Endothelial cell of umbilical vein (primary cell): ENCODE data around the gene WWC1. TPM values are rescaled to one million over a fixed set of nuclear protein-coding genes. Genes with fewer than 3 reads are reported as not detected.

ENCODE experiments used
- BruUV-seq: library from RNA; stranded (reverse); fragments of 400-500 nt; replicated peaks from 2 replicates; lab custom pipeline; 2021; lab: Mats Ljungman, UMichigan
- CTCF ChIA-PET: fragments of 300-600, 350-600 bp; sonication (Branson Sonifier 250); formaldehyde crosslinking; loops from one replicate; lab custom pipeline; 2021; ENCODE audit warnings: antibody characterized with exemption, inconsistent platforms; lab: Charles Lee
- POLR2A ChIA-PET: fragments of 300-600, 350-600 bp; sonication (Branson Sonifier 250); formaldehyde crosslinking; loops from one replicate; lab custom pipeline; 2021; ENCODE audit warnings: antibody characterized with exemption, inconsistent platforms; lab: Charles Lee
- DNase-seq: peaks from one replicate; pipeline ENCODE4 v3.0.0-alpha.2; 2011; ENCODE audit warnings: low read depth, low spot score
- FAIRE-seq: peaks from 2 replicates; lab custom pipeline; 2011; peaks lifted over from hg19 to GRCh38; lab: Jason Lieb, UNC
- H2AFZ ChIP-seq: 2 replicates; pipeline ENCODE4 v1.6.0; 2012; ENCODE audit warnings: low read depth, low read length, control low read depth, inconsistent platforms
- H3K27ac ChIP-seq: 2 replicates; pipeline ENCODE4 v1.5.1; 2011; ENCODE audit warnings: low read depth, mild to moderate bottlenecking, control low read depth, low read length, moderate library complexity; ENCODE audit not compliant: insufficient read depth
- H3K27me3 ChIP-seq, 2 experiments: 2 replicates each; pipeline versions ENCODE4 v1.6.0 to v1.6.1; 2011; ENCODE audit warnings: low read length in 2 of 2, mixed read lengths in 1 of 2; ENCODE audit not compliant: control insufficient read depth in 2 of 2, insufficient read depth in 2 of 2
- H3K36me3 ChIP-seq, 2 experiments: 2 replicates in 1 of 2; 3 replicates in 1 of 2; pipeline ENCODE4 v1.5.1; 2011; ENCODE audit warnings: low read length in 2 of 2, mild to moderate bottlenecking in 1 of 2, moderate library complexity in 1 of 2; ENCODE audit not compliant: control insufficient read depth in 2 of 2, insufficient read depth in 2 of 2; ENCODE audit errors: extremely low read depth in 1 of 2
- H3K4me1 ChIP-seq: 3 replicates; pipeline ENCODE4 v1.5.1; 2011; ENCODE audit warnings: mild to moderate bottlenecking, low read length; ENCODE audit not compliant: control insufficient read depth, insufficient read depth; ENCODE audit errors: extremely low read depth
- H3K4me2 ChIP-seq: 2 replicates; pipeline ENCODE4 v1.6.1; 2011; ENCODE audit warnings: low read length, control low read depth, mixed read lengths; ENCODE audit not compliant: insufficient read depth
- H3K4me3 ChIP-seq, 3 experiments: fragments of 200-600 bp in 1 of 3; sonication (generic), shearing (Covaris generic) in 1 of 3; replicated peaks in 1 of 3; 2 replicates each; pipeline ENCODE4 v1.5.1; 2011 to 2016; ENCODE audit warnings: control low read depth in 3 of 3, low read length in 3 of 3, mild to moderate bottlenecking in 2 of 3, inconsistent platforms in 1 of 3, low read depth in 1 of 3, moderate library complexity in 1 of 3; ENCODE audit not compliant: insufficient read depth in 1 of 3
- H3K79me2 ChIP-seq: 2 replicates; pipeline ENCODE4 v1.6.0; 2012; ENCODE audit warnings: low read length, inconsistent platforms; ENCODE audit not compliant: control insufficient read depth, insufficient read depth
- H3K9ac ChIP-seq: replicated peaks from 2 replicates; pipeline ENCODE3; 2011; ENCODE audit warnings: low read length, control low read depth; ENCODE audit not compliant: insufficient read depth; ENCODE audit errors: extremely low read depth
- H3K9me1 ChIP-seq: replicated peaks from 3 replicates; pipeline ENCODE4 v1.6.0; 2011; ENCODE audit warnings: mild to moderate bottlenecking, low read length; ENCODE audit not compliant: control insufficient read depth, insufficient read depth; ENCODE audit errors: extremely low read depth
- H3K9me3 ChIP-seq: replicated peaks from 2 replicates; pipeline ENCODE4 v1.5.1; 2012; ENCODE audit warnings: low read length, inconsistent platforms; ENCODE audit not compliant: control insufficient read depth, insufficient read depth
- H4K20me1 ChIP-seq: replicated peaks from 2 replicates; pipeline ENCODE3; 2011; ENCODE audit warnings: mild to moderate bottlenecking, low read length; ENCODE audit not compliant: control insufficient read depth, insufficient read depth; ENCODE audit errors: extremely low read depth
- CTCF ChIP-seq, 2 donors: IDR thresholded peaks; 1 replicate in 1 of 2; 2 replicates in 1 of 2; pipeline ENCODE4 v1.5.1; 2011; ENCODE audit warnings: low read length in 2 of 2, mild to moderate bottlenecking in 2 of 2, moderate library complexity in 2 of 2, control low read depth in 1 of 2, inconsistent platforms in 1 of 2, low read depth in 1 of 2; ENCODE audit not compliant: insufficient read depth in 1 of 2; ENCODE audit errors: extremely low read depth in 1 of 2
- EZH2 ChIP-seq: IDR thresholded peaks from 2 replicates; pipeline ENCODE4 v1.6.1; 2012; ENCODE audit warnings: borderline replicate concordance, low read depth, mild to moderate bottlenecking, moderate library complexity, low read length, inconsistent platforms; ENCODE audit not compliant: severe bottlenecking
- FOS ChIP-seq: IDR thresholded peaks from 2 replicates; pipeline ENCODE4 v1.6.1; 2011; ENCODE audit warnings: mild to moderate bottlenecking, low read length, moderate library complexity, borderline replicate concordance; ENCODE audit not compliant: insufficient read depth
- GATA2 ChIP-seq: IDR thresholded peaks from 2 replicates; pipeline ENCODE4 v1.7.0; 2011; ENCODE audit warnings: low read depth, mild to moderate bottlenecking, moderate library complexity, mixed read lengths, low read length; ENCODE audit not compliant: insufficient read length, insufficient read depth
- JUN ChIP-seq: IDR thresholded peaks from 2 replicates; pipeline ENCODE4 v1.6.1; 2011; ENCODE audit warnings: borderline replicate concordance, low read depth; ENCODE audit not compliant: insufficient read length, insufficient read depth
- MYC ChIP-seq: IDR thresholded peaks from one replicate; pipeline ENCODE4 v1.6.1; 2011; ENCODE audit warnings: mild to moderate bottlenecking, low read depth, low read length
- POLR2A ChIP-seq: IDR thresholded peaks from 2 replicates; pipeline ENCODE4 v1.6.1; 2012; ENCODE audit warnings: low read depth, mild to moderate bottlenecking, control low read depth, low read length
- POLR2AphosphoS5 ChIP-seq: IDR thresholded peaks from 2 replicates; pipeline ENCODE4 v1.6.1; 2012; ENCODE audit warnings: low read depth, mild to moderate bottlenecking, control low read depth, low read length, moderate library complexity; ENCODE audit not compliant: insufficient read depth
- dilution Hi-C: fragments of 300-500 bp; cut with MboI; formaldehyde crosslinking; loops from one replicate; pipeline ENCODE4 v1.15.0; 2019; ENCODE audit warnings: low sequenced_read_pairs; ENCODE audit not compliant: extremely low pct_ligation_motif_present
- intact Hi-C: fragments of 100-400 bp; cut with micrococcal nuclease; formaldehyde crosslinking; loops from one replicate; pipeline ENCODE4 v1.10.0; 2022
- polyA plus RNA-seq, 4 experiments: library from polyadenylated mRNA; depleted of rRNA in 3 of 4; stranded (reverse) in 3 of 4; unstranded in 1 of 4; fragments of >200 nt; gene quantifications; 2 replicates each; pipeline versions ENCODE4 v1.2.1 to v1.2.3, GENCODE V29; 2011 to 2012; ENCODE audit warnings: missing spikeins in 1 of 4
- total RNA-seq: library from RNA; stranded (reverse); gene quantifications from 2 replicates; pipeline ENCODE4 v1.2.3, GENCODE V29; 2021
- TF ChIP-seq, protein P1 (sequence below): IDR thresholded peaks from 2 replicates; pipeline ENCODE4 v1.6.1; 2011; ENCODE audit not compliant: insufficient read depth, insufficient read length

The WWC1 gene
- total and polyA plus RNA-seq, 2 donors (not counting 3 experiments of a cell fraction or from before 2014, with no cell fraction given), result 0.03 to 0.91 TPM

- Histone ChIP-seq H3K9me3 (no peaks in the 10 kb centered on the region), H3K27ac (no peak overlapping the region), H3K4me2 (no peak overlapping the region), H3K79me2 (no peaks in the 10 kb centered on the region), H4K20me1 (no peaks in the 10 kb centered on the region), H3K36me3 (no peaks in the 10 kb centered on the region), H3K4me3 (no peak overlapping the region), H3K4me1 (no peaks in the 10 kb centered on the region), H3K9ac (no peak overlapping the region), H3K9me1 (no peaks in the 10 kb centered on the region), H3K27me3 (no peaks in the 10 kb centered on the region), H2AFZ (no peak overlapping the region)
- dilution Hi-C loops, result no loop called here
- CTCF ChIA-PET, result no interaction called here
- POLR2A ChIA-PET, result no interaction called here
- DNase-seq (no peak), FAIRE-seq (no peak)
- TF ChIP-seq FOS (no peak), GATA2 (no peak), CTCF (IDR thresholded peaks at IDR 0.05; ENCODE audit: extremely low read depth in 1 of 2, insufficient read depth in 1 of 2, low read depth in 1 of 2, low read length in 2 of 2) (no peak), EZH2 (no peak), POLR2A (no peak), MYC (no peak), JUN (no peak), POLR2AphosphoS5 (no peak)
- TF ChIP-seq, protein P1, sequence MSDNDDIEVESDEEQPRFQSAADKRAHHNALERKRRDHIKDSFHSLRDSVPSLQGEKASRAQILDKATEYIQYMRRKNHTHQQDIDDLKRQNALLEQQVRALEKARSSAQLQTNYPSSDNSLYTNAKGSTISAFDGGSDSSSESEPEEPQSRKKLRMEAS, result no peak
- no TSS peak for BruUV-seq
- intact Hi-C loops, result no loop called here
These were observed 33.6 kb downstream of the WWC1 start for GRCh38 chr5:168324859-168325630.
